ENCODE results near the gene PADI2.

The PADI2 gene

DNA sequence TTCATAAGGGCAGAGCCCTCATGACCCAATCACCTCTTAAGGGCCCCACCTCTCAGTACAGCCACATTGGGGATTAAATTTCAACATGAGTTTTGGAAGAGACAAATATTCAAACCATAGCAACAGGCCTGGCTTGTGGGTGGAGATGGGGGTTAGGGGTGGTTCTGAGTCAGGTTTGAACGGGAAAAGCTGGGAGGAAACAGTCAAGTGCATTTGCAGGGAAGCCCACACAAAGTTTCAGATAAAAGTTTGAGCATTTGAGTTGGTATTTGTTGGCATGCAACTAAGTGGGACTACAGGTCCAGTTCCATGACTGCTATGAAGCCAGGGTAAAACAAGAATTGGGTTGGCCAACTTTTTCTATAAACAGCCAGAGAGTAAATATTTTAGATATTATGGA, 21.0 kb upstream of the PADI2 start:
- no peak for DNase-seq (ENCODE audit: low read depth in 2 of 2)

DNA sequence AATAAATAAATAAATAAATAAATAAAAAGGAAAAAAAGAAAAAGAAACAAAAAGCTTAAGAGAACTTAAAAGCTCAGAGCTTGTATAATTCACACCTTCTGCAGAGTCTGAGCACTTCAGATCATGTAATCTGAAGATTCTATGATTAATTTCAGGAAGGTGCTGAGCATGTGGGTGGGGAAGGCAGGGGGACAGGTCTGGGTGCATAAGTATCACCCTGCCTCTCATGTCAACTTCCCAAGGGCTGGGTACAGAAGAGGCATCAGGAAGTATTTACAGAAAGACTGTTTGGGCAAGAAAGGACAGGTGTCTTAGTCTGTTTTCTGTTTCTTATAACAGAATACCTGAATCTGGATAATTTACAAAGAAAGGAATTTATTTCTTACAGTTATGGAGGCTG, 20.4 kb upstream of the PADI2 start:
- DNase-seq (ENCODE audit: low read depth in 2 of 2) = no peak

DNA sequence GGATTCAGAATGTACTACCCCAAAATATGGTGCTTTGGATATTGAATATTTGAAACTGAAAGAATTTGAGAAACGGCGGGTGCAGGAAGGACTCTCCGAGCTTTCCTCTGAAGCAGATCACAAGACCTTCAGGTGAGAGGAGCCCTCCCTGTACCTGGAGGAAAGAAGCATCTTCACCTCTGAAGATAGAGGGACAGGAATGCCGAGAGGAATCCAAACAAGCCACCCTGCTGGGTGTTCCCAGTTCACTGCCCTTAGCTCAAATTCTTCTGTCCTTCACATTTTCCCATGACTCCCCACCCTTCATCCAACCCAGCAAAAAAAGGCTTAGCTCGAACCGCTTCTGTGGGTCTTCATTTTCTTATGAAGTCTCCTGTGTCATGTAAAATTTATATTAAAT, 18.2 kb upstream of the PADI2 start:
- DNase-seq (ENCODE audit: low read depth in 2 of 2) = no peak

DNA sequence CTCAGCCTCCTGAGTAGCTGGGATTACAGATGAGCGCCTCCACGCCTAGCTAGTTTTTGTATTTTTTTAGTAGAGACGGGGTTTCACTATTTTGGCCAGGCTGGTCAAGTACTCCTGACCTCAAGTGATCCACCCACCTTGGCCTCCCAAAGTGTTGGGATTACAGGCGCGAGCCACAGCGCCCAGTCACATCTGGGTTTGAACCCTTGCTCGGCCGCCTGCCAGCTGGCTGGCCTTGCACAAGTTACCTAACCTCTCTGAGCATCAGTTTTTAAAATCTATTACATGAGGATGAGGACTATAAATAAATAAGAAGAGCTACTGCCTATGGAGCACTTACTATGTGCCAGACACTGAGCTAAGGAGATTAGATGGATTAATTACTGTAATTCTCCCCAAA, 17.7 kb upstream of the PADI2 start:
- DNase-seq (ENCODE audit: low read depth in 2 of 2) = no peak

DNA sequence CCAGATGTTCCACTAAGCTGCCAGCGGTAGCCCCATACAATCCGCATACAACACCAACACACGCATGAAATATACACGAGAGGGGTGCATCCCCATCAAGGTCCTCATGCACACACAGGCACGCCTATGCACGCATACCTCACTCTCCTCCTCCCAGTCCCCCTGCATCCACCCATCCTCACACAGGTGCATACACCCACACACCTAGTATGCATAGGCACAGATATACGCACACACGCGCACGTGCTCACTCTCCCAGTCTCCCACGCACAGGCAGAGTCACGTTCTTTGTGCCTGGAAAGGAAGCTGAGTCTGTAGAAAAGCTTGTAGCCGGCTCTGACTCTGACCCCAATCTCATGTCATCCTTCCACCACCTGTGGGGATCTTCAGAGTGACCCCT, 16.9 kb upstream of the PADI2 start:
- DNase-seq (ENCODE audit: low read depth in 2 of 2) = no peak

DNA sequence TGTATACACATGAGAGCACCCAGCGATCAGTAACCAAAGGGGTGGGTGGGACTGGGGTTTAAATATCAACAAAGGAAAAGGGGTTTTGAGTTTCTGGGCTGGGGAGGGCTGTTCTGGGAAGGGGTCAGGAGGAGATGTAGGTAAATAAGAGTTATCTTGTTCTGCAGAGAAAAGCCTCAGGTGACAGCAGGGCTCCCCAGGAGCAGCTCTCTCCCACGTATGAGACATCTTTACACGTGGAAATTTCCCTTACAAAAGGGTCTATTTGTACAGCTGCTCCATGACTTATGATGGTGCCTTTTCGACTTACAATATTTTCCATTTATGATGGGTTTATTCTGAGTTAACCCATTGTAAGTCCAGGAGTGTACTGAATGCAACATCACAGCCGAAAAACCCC, 16.3 kb upstream of the PADI2 start:
- DNase-seq (ENCODE audit: low read depth in 2 of 2) = no peak

DNA sequence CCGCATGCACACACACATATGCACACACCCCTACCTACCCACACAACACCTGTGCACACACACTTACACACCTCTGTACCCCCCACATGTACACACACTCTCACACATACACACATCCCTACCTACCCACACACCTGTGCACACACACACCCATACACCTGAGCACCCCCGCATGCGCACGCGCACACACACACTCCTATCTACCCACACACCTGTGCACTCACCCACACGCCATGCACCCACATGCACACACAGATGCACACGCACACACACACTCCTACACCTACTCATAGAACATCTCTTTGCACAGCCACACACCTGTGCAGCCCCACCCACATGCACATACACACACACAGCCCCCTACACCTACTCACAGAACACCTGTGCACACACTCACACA, 15.5 kb upstream of the PADI2 start:
- DNase-seq (ENCODE audit: low read depth in 2 of 2) = no peak

DNA sequence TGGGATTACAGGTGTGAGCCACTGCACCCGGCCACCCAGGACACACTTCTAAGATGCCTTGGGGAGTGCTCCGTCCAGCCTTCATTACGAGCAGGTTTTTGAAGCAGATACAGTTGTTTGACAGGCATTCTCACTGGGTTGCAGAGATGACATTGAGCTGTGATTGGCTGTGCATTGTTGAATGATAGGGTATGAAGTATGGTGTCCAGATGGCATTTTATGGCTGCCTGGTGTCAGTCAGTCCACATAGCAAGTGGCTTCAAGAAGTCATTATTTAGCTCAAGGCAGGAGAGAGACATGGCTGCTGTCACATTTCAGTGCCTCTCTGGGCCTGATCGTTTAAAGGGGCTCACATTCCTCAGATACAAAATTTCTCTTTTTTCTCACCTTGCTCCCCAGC, 14.8 kb upstream of the PADI2 start:
- no peak for DNase-seq (ENCODE audit: low read depth in 2 of 2)

DNA sequence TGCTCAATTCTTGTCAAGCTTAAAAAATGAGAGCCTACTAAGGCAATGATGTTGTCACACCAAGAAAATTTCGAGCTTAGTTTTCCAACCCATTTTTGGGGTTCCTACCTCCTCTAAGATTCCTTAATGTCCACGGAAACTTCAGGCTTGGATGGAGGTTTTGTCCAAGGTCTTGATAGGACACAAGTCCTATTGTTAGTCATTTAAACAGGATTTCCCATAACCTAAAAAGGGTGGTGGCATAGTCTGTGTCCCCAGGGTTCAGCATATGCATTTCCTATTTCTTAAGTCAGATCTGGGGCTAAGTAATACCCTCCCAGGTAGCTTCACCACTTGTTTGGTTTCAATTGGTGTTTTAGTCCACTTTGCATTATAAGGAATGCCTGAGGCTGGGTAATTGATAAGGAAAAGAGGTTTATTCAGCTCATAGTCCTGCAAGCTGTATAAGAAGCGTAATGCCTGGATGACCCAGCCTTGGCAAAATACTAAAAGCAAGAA, 10.9 kb upstream of the PADI2 start:
- DNase-seq (ENCODE audit: low read depth in 2 of 2) = no peak

DNA sequence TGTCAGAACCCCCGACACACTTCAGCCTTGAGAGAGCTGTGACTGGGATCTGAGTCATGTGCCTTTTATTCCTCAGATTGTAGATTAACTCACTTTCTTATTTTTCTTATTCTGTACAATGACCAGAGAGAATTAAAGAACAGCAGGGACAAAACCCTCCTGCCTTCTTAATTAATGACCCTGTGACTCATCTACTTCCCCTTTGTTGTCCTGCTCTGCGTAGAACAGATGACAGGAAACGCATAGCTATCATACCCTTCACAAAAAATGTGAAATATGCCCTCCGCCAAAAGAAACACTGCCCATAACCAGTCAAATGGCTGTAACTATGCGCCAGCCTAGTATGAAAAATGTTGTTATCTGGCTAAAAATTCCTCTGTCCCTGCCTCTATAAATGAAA, 9.1 kb upstream of the PADI2 start:
- no peak for DNase-seq (ENCODE audit: low read depth in 2 of 2)

DNA sequence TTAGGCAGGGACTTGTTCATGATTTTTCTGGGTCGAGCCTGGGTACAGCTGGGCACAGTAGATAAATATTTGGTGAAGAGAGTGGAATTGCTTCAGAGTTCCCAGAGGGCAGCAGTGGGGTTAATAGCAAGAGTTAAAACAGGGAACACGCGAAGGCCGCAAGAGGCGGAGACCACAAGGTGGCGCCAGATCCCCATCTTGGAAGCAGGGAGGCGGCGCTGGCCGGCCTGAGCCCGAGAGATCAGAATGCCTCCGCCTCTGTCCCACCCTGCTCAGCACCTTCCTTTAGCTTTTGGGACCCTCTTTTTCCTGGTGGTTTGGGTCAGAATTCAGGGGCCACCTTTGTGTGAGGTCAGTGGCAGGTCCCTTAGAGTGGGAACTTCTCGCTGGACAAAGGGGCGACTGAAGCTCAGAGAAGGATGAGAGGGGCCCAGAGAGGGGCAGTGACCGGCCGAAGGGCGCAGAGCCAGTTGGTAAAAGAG, 6.5 kb upstream of the PADI2 start:
- DNase-seq (ENCODE audit: low read depth in 2 of 2) = peak; percentile 54 to 66

DNA sequence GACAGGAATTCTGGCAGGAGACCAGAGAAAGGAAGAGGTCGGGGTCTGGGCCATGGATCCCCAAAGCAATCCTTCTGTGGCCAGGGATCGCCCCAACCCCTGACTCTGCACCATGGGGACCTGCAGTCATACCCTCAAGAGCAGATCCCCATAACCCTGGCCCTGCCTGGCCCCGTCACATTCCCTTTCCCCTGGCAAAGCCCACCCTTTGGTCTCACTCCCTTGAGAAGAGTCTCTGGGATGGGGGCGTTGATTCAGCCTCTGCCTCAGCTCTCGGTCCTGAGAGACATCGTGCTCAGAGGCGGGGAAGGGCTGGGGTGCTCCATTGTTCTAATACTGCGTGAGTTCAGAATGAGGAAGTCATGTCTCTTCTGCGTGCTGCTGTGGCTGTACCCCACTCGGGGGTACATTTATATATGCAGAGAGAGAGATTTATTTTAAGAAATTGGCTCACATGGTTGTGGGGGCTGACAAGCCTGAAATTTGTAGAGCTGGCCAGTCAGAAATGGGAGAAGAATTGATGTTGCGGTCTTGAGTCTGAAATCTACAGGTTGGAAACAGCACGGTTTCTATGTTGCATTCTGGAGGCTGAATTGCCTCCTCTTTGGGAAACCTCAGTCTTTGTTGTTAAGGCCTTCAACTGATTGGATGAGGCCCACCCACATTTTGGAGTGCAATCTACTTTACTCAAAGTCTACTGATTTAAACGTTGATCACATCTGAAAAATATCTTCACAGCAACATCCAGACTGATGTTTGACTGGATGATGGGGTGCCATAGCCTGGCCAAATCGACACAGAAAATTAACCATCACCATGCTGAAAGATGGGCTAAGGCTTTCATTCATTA, 4.2 kb upstream of the PADI2 start:
- no peak for DNase-seq (ENCODE audit: low read depth in 2 of 2)

DNA sequence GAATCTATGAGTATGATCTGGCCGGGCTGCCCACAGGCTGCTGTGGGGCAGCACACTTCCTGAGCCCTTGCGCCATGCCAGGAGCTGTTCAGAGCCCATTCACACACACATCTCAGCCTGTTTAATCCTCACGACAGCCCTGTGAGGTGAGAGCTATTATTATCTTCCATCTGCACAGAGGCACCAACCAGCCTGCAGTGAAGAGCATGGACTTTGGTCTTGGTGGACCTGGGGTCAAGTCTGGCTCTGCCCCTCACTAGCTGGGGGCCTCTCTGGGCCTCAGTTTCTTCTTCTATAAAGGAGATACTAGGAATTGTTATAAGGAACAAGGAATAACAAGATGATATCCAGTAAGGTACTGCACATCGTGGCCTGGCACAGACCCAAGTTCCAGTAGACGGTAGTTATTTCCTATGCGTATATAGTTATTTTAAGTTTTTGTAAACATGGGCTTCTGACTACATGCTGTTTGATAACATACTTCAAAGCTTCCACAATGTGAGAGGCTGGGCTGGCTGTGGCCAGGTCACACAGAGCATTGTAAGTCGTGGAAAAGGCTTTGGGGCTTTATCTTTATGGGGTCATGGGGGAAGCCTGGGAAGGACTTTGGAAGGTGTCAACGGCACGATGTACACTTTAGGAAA, 3.4 kb upstream of the PADI2 start:
- DNase-seq (ENCODE audit: low read depth in 2 of 2) = no peak

DNA sequence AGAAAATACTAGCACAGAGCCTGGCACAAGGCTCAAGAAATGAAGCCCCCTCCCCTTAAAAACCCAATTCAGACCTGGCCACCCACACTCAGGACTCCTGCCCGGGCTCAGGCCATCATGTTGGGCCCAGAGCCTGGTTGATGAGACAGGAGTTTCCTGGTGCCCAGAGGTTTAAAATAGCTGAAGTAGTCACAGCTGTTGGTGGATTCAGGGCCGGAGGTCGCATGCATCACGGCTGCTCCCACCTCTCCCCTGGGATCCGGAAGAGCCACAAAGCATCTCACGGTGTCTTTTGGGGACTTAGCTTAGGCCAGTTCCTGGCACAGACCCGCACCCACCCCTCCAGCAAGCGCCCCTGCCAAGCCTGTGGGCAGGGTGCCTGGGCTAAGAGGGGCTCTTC, 2.6 kb upstream of the PADI2 start:
- DNase-seq (ENCODE audit: low read depth in 2 of 2) = no peak

DNA sequence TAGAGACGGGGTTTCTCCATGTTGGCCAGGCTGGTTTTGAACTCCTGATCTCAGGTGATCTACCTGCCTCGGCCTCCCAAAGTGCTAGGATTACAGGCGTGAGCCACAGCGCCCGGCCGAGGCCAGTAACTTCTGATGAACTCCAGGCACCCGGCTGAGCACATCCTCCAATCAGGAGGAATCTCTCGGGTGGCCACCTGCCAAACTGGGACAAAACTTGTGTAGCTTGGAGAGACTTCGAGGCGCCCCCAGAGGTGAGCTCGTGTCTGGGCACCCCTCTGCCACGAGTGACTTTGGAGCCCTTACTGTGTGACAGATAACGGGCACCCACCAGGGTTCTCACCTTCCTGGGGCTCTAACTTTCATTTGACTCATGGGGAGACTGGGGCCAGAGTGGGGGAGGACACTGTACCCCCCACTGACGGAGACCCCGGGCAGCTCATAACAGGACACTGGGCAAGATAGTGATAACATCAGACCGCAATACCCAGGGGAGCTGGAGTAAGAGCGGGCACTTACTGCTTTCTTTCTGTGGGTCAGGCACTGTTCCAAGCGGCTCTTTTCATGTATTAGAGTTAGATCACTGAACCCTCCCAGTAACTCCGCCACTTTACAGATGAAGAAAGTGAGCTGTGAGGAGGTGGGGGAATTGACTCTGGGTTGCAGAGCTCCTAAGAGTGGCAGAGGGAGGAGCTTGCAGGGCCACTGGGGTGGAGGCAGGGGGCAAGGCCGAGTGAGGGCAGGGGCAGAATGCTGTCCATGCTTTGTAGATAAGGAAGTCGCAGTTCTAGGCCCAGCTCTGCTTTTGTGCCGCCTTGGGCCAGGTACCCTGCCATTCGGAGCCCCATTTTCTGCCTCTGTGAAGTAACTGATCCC, 1.9 kb upstream of the PADI2 start:
- DNase-seq (ENCODE audit: low read depth in 2 of 2) = no peak

DNA sequence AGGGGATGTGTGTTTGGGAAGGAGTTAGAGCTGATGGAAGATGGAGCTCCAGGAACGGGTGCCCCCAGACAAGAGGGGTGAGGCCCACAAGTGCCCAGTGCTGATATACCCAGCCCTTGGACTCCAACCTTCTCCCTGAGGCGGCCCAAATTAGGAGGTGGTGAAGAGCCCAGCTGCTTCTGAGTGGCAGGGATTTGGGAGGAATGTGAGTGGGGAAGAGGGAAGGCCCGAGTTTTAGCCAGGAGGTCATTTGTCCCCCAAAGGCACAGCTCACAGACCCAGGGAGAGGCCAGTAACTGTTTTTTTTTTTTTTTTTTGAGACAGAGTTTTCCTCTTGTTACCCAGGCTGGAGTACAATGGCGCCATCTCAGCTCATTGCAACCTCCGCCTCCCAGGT, 1.2 kb upstream of the PADI2 start:
- DNase-seq (ENCODE audit: low read depth in 2 of 2) = no peak

DNA sequence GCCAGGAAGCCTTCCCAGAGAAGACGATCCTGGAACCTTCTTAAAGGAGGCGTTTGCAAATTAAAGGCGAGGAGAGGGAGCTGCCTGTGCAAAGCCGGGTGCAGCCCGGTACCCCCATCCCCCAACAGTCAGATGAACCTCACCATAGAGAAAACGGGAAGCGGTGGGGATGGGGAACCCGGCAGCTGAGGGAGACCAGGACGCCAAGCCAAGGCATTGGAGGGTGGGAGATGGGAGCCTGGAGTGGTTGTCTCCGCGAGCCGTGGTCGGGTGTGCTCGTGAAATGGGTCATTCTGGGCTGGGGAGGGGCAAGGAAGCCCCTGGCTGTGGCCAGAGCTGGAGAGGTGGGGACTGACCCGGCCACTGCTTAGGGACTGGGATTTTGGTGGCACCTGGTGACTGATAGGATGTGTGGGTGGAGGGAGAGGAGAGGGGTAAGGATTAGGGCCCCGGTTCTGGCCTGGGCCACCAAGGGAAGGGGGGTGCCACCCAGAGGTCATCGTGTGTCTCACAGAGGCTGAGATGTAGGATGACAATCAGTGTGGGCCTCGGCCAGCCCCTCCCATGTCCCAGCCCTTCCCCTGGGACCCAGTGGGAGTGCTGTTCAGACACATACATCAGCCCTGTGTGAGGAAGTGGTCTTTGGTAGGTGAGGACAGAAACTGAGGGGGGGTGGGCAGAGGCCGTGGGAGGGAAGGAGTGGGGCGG, 676 bp upstream of the PADI2 start:
- DNase-seq (ENCODE audit: low read depth in 2 of 2) = no peak

DNA sequence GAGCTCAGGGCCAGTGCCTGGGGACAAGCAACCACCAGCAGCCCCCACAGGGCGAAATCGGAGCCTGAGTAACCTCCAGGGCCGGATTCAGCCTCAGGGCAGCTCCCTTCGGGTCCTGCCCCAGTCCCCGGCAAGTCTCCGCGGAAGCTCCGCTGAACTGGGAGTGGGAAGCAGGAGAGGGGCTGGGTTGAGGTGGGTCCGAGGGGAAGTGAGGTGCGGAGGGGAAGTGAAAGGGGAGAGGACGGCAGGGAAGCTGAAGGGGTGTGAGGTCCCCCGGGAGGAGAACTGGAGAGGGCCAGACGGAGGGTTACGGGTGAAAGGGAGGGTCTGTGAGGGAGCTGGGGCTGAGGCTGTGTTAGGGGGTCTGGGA, 560 bp downstream of the PADI2 start:
- DNase-seq (ENCODE audit: low read depth in 2 of 2) = no peak

DNA sequence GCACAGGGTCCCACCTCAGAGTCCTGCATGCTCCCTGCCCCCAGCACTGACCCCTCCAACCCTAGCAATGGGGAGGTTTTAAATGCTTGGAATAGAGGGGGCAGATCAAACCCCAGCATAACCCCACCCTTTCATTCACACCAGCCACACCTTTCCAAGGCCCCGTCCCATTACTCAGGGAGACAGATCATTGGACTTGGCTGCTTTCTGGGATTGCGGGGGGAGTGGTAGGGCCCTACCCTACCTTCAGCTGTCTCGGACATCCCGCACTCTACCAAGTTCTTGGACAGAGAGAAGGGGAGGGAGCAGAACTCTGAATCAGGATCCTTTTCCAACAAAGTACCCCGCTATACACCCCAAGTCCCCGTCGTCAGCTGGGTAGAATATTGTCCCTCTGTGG, 983 bp downstream of the PADI2 start:
- DNase-seq (ENCODE audit: low read depth in 2 of 2) = no peak

DNA sequence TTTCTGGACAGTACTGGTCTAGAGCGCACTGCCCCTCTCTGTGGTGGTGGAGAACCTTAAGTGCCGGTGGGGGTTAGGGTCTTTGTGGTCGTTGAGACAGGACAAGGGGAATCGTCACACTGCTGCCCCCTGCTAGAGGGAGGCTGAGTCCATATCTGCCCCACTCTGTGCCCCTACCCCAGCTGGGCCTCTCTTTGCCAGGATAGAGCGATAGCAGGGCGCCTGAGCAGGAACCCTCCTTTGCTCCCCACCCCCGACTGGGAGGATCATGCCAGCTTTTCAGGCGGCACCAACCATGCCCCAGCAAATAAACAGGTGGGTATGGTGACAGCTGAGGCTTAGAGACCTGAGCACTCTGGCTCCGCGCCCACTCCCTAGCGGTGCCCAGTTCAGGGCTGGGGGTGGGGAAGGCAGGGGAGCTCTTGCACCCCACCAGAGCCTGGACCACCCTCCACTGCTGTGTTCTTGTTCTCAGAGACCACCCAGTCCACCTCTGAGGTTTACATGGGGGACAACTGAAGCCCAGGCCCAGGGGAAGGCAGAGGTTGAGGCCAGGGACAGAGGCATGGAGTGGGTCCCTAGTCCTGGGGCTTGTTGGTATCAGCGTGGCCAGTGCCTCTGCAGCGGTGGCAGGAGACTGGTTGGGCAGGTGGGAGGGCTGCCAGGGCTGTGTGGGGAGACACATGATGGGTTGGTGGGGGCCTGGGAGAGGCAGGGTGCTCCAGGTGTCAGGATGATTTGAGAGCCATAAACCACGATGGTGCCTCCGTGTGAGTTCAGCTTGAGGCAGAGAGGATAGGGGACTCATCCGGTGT, 1.6 kb downstream of the PADI2 start:
- DNase-seq (ENCODE audit: low read depth in 2 of 2) = no peak

DNA sequence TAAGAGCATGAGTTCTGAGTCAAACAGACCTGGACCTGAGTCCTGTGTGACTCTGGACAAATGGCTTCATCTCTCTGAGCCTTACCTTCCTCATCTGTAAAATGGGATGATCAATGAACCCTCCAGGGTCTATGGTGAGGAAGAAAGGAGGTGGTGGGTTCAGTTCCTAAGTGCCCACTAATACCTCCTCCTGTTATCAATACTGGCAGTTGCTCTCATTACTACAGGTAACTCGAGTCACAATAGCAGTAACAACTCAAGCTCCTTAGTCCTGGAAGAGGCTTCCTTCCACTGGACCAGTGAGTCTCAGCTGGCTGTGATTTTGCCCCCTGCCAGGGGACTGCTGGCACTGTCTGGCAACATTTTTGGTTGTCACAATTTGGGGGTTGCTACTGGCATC, 2.6 kb downstream of the PADI2 start:
- DNase-seq (ENCODE audit: low read depth in 2 of 2) = no peak

Measured in activated CD8-positive, alpha-beta memory T cell treated with anti-CD3 and anti-CD28 coated beads for 4 hours (primary cell).